ENCODE results near the gene TMEM253. TPM values are rescaled to one million over a fixed set of nuclear protein-coding genes. Genes with fewer than 3 reads are reported as not detected.

Gene TMEM253
- total RNA-seq, 2 donors from 2014 or later, result 0.40 to 0.49 TPM

DNA sequence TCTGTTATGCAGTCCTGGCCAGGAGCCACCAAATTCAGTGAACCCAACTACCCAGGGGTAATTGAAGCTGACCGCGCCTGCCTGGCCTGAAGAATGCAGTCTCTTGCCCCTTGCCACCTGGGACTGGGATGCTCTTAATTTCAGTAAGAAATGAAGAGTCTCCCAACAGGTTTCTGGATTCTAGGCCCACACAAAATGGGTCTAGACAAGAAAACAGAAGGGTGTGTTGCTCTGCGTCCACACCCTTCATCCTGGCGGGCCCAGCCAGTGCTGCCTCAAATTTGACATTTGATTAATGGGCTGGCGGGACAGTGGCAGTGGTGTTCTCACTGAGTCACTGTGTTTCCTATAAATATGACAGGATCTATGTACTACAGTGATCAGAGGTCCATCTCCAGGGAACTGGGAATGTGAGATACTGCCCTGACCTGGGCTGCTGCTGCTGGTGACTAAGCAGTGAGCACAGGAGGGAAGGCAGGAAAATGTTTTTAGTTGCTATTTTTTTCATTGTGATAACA, 6.5 kb downstream of the TMEM253 start:
- H3K27ac ChIP-seq (ENCODE audit: low read depth, low read length), result peak overlapping the region; percentile 20
- H3K4me1 Mint-ChIP-seq, result peaks cover 21% of the 10 kb centered on the region
- WGBS, 2 experiments (ENCODE audit: insufficient coverage in 1 of 2, insufficient read length in 1 of 2), result 68 to 80% methylated on average over 3 to 5 of the region's 5 CpGs
- DNase-seq, result no peak
- no peaks in the 10 kb centered on the region for H3K27me3 ChIP-seq (ENCODE audit: control insufficient read depth, insufficient read depth, low read length, poor library complexity, severe bottlenecking)
- H3K9me3 Mint-ChIP-seq, result no peaks in the 10 kb centered on the region
- no peak overlapping the region for H3K4me3 Mint-ChIP-seq
- no peaks in the 10 kb centered on the region for H3K36me3 Mint-ChIP-seq (ENCODE audit: low read depth)
- H3K27ac Mint-ChIP-seq, result peak overlapping the region; percentile 68
- TF ChIP-seq, protein P1, sequence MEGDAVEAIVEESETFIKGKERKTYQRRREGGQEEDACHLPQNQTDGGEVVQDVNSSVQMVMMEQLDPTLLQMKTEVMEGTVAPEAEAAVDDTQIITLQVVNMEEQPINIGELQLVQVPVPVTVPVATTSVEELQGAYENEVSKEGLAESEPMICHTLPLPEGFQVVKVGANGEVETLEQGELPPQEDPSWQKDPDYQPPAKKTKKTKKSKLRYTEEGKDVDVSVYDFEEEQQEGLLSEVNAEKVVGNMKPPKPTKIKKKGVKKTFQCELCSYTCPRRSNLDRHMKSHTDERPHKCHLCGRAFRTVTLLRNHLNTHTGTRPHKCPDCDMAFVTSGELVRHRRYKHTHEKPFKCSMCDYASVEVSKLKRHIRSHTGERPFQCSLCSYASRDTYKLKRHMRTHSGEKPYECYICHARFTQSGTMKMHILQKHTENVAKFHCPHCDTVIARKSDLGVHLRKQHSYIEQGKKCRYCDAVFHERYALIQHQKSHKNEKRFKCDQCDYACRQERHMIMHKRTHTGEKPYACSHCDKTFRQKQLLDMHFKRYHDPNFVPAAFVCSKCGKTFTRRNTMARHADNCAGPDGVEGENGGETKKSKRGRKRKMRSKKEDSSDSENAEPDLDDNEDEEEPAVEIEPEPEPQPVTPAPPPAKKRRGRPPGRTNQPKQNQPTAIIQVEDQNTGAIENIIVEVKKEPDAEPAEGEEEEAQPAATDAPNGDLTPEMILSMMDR (conservative IDR thresholded peaks at IDR 0.05), result no peak
- H3K9ac ChIP-seq (ENCODE audit: extremely low read depth, low read length, poor library complexity, severe bottlenecking), result no peak overlapping the region
- no peaks in the 10 kb centered on the region for H3K36me3 ChIP-seq (ENCODE audit: control insufficient read depth, insufficient read depth, low read length)
- H3K27me3 Mint-ChIP-seq (ENCODE audit: insufficient read depth), result peaks cover 1% of the 10 kb centered on the region
- no peak overlapping the region for H3K4me3 ChIP-seq (ENCODE audit: low read length)
- H3K4me1 ChIP-seq (ENCODE audit: control insufficient read depth, insufficient read depth, low read length), result peaks cover 10% of the 10 kb centered on the region
- H3K9me3 ChIP-seq (ENCODE audit: control insufficient read depth, low read length), result no peaks in the 10 kb centered on the region

DNA sequence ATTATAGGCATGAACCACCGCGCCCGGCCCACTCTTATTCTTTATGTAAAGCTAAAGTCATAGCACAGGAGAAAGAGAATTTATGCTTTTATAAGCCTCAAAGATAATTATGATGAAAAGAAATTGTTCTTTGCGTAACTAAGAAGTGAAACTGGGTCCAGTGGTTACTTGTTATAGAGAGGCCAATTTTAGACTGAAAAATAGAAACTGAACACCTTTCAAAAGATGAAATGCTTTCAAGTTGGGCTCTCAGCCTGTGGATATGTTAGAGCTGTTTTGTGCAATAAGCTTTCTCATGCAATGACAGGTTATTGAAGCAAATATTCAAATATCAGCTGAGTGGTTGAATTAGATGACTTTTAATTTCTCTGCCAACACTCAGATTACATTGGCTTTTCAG, 7.9 kb downstream of the TMEM253 start:
- Histone ChIP-seq H3K27ac (ENCODE audit: low read depth, low read length) (no peak overlapping the region), H3K9me3 (ENCODE audit: control insufficient read depth, low read length) (no peaks in the 10 kb centered on the region), H3K4me1 (ENCODE audit: control insufficient read depth, insufficient read depth, low read length) (peaks cover 4% of the 10 kb centered on the region), H3K36me3 (ENCODE audit: control insufficient read depth, insufficient read depth, low read length) (no peaks in the 10 kb centered on the region), H3K4me3 (ENCODE audit: low read length) (no peak overlapping the region), H3K9ac (ENCODE audit: extremely low read depth, low read length, poor library complexity, severe bottlenecking) (no peak overlapping the region), H3K27me3 (ENCODE audit: control insufficient read depth, insufficient read depth, low read length, poor library complexity, severe bottlenecking) (no peaks in the 10 kb centered on the region)
- peaks cover 13% of the 10 kb centered on the region for H3K4me1 Mint-ChIP-seq
- no peaks in the 10 kb centered on the region for H3K27me3 Mint-ChIP-seq (ENCODE audit: insufficient read depth)
- TF ChIP-seq, protein P1 (conservative IDR thresholded peaks at IDR 0.05), result no peak
- H3K9me3 Mint-ChIP-seq, result no peaks in the 10 kb centered on the region
- H3K4me3 Mint-ChIP-seq, result no peak overlapping the region
- WGBS, 2 experiments (ENCODE audit: insufficient coverage in 1 of 2, insufficient read length in 1 of 2), result 85 to 98% methylated on average over 2 to 4 of the region's 4 CpGs
- H3K27ac Mint-ChIP-seq, result no peak overlapping the region
- no peak for DNase-seq
- H3K36me3 Mint-ChIP-seq (ENCODE audit: low read depth), result no peaks in the 10 kb centered on the region

DNA sequence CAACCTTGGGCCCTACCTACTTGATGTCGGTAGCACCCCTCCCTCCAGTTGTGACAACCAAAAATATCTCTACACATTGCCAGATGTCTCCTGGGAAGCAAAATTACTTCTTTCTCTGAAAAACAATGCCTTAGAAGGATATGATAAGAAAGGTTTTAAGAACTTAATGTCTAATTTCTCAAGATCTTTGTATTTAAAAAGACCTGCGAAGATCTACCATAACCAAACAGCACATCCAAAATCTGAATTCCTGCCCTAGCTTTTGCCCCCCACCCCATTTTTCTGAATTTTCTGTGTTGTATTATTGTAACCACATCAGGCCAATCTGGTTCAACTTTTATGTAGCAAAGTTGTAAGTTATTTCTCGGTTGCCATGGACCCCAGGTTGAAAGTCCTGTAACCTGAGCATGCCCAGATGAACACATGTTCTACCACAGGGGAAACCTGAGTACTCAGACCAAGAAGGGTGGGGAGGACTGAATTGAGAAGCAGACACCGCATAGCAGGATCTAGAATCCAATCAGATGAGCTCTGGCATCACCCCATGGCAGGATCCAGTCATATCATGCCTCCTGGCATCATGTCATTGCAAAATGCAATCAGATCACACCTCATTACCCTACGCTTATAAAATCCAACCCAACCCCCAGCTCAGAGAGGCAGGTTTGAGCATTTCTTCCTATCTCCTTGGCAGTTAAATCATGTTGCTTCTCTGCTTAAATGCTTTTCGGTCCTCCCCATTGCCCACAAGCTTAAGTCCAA, 8.7 kb downstream of the TMEM253 start:
- 94% methylated on average over 4 to 6 of the region's 6 CpGs for WGBS, 2 experiments (ENCODE audit: insufficient coverage in 1 of 2, insufficient read length in 1 of 2)
- no peak overlapping the region for H3K27ac Mint-ChIP-seq

More for the DNA sequence above, 8.7 kb downstream of the TMEM253 start:
- H3K36me3 ChIP-seq (ENCODE audit: control insufficient read depth, insufficient read depth, low read length), result no peaks in the 10 kb centered on the region
- Mint-ChIP-seq H3K4me3 (no peak overlapping the region), H3K27me3 (ENCODE audit: insufficient read depth) (no peaks in the 10 kb centered on the region), H3K9me3 (no peaks in the 10 kb centered on the region), H3K36me3 (ENCODE audit: low read depth) (no peaks in the 10 kb centered on the region), H3K4me1 (peaks cover 12% of the 10 kb centered on the region)
- H3K27ac ChIP-seq (ENCODE audit: low read depth, low read length), result no peak overlapping the region
- H3K4me1 ChIP-seq (ENCODE audit: control insufficient read depth, insufficient read depth, low read length), result peaks cover 4% of the 10 kb centered on the region
- no peaks in the 10 kb centered on the region for H3K27me3 ChIP-seq (ENCODE audit: control insufficient read depth, insufficient read depth, low read length, poor library complexity, severe bottlenecking)
- H3K4me3 ChIP-seq (ENCODE audit: low read length), result no peak overlapping the region
- DNase-seq, result no peak
- H3K9me3 ChIP-seq (ENCODE audit: control insufficient read depth, low read length), result no peaks in the 10 kb centered on the region
- TF ChIP-seq, protein P1 (conservative IDR thresholded peaks at IDR 0.05), result no peak
- no peak overlapping the region for H3K9ac ChIP-seq (ENCODE audit: extremely low read depth, low read length, poor library complexity, severe bottlenecking)

Measured in endodermal cell (in vitro differentiated cells).